HEK293T (cell line): Measurements from ENCODE around the gene NARF.

Experiments
- CTCF ChIA-PET: fragments of 350-600 bp; formaldehyde crosslinking; extraction: SDS; loops from one replicate; lab custom pipeline; 2021; ENCODE audit warnings: antibody characterized with exemption, inconsistent platforms; lab: Yijun Ruan, JAX
- POLR2A ChIA-PET: fragments of 350-600 bp; formaldehyde crosslinking; extraction: SDS; loops from one replicate; lab custom pipeline; 2020; ENCODE audit warnings: antibody characterized with exemption, inconsistent platforms; lab: Yijun Ruan, JAX
- DNase-seq: peaks from one replicate; pipeline ENCODE4 v3.0.0; 2012; ENCODE audit warnings: mixed read lengths; ENCODE audit errors: extremely low spot score
- ARNT ChIP-seq: fragments of 450-650 bp; IDR thresholded peaks from 2 replicates; pipeline ENCODE4 v1.6.1; 2017; ENCODE audit warnings: mild to moderate bottlenecking
- BHLHE40 ChIP-seq: fragments of 450-650 bp; IDR thresholded peaks from 2 replicates; pipeline ENCODE4 v1.6.1; 2016; ENCODE audit warnings: mild to moderate bottlenecking, moderate library complexity, borderline replicate concordance
- CTBP1 ChIP-seq: fragments of 450-650 bp; IDR thresholded peaks from 2 replicates; pipeline ENCODE4 v1.6.1; 2016; ENCODE audit warnings: borderline replicate concordance
- ELF4 ChIP-seq: fragments of 450-650 bp; IDR thresholded peaks from 2 replicates; pipeline ENCODE4 v1.6.1; 2017; ENCODE audit warnings: antibody characterized with exemption
- FOXA1 ChIP-seq: fragments of 450-650 bp; IDR thresholded peaks from 2 replicates; pipeline ENCODE4 v1.6.1; 2016; ENCODE audit warnings: mild to moderate bottlenecking
- FOXK2 ChIP-seq: fragments of 450-650 bp; IDR thresholded peaks from 2 replicates; pipeline ENCODE4 v1.6.1; 2016; ENCODE audit warnings: mild to moderate bottlenecking
- FOXM1 ChIP-seq: fragments of 450-650 bp; IDR thresholded peaks from 2 replicates; pipeline ENCODE4 v1.6.1; 2017; ENCODE audit warnings: mild to moderate bottlenecking, borderline replicate concordance
- HDGF ChIP-seq: fragments of 450-650 bp; IDR thresholded peaks from 2 replicates; pipeline ENCODE4 v1.6.1; 2017; ENCODE audit warnings: antibody characterized with exemption, borderline replicate concordance
- L3MBTL2 ChIP-seq: fragments of 450-650 bp; conservative IDR thresholded peaks from 2 replicates; pipeline ENCODE4 v1.6.1; 2016; ENCODE audit warnings: mild to moderate bottlenecking
- LEF1 ChIP-seq: fragments of 450-650 bp; IDR thresholded peaks from 2 replicates; pipeline ENCODE4 v1.6.1; 2017; ENCODE audit warnings: mild to moderate bottlenecking, borderline replicate concordance
- NFRKB ChIP-seq: fragments of 450-650 bp; IDR thresholded peaks from 2 replicates; pipeline ENCODE4 v1.6.1; 2016; ENCODE audit warnings: mild to moderate bottlenecking, moderate library complexity
- PKNOX1 ChIP-seq: fragments of 450-650 bp; IDR thresholded peaks from 2 replicates; pipeline ENCODE4 v1.6.1; 2016
- SP1 ChIP-seq: fragments of 450-650 bp; IDR thresholded peaks from 2 replicates; pipeline ENCODE4 v1.6.1; 2017
- SUZ12 ChIP-seq: fragments of 450-650 bp; IDR thresholded peaks from 2 replicates; pipeline ENCODE4 v1.6.1; 2016; ENCODE audit warnings: mild to moderate bottlenecking
- TARDBP ChIP-seq: fragments of 450-650 bp; IDR thresholded peaks from 2 replicates; pipeline ENCODE4 v1.6.1; 2016
- ZNF384 ChIP-seq: fragments of 450-650 bp; IDR thresholded peaks from 2 replicates; pipeline ENCODE4 v1.6.1; 2016

NARF gene

GRCh38 chr17:82435601-82436583, 22.6 kb upstream of the NARF start:
- POLR2A ChIA-PET: no interaction called here
- TF ChIP-seq FOXM1: no peak
- TF ChIP-seq CTBP1: no peak
- TF ChIP-seq ELF4: no peak
- TF ChIP-seq TARDBP: no peak
- no peak for TF ChIP-seq PKNOX1
- no peak for TF ChIP-seq L3MBTL2
- DNase-seq: no peak
- CTCF ChIA-PET: interaction anchor here (0.8 kb wide), 1 partner anchor 11 kb away, joined by 3 read pairs; no protein-coding TSS in a partner anchor

GRCh38 chr17:82436601-82437324, 21.8 kb upstream of the NARF start:
- ChIA-PET POLR2A (no interaction called here), CTCF (interaction anchor here (0.8 kb wide), 1 partner anchor 12 kb away, joined by 3 read pairs; no protein-coding TSS in a partner anchor)
- TF ChIP-seq LEF1 (no peak), FOXM1 (no peak), SP1 (no peak), L3MBTL2 (no peak), ELF4 (no peak), TARDBP (no peak)
- no peak for DNase-seq

- no peak for DNase-seq
- CTCF ChIA-PET: no interaction called here
- TF ChIP-seq FOXA1 (no peak), SUZ12 (no peak), NFRKB (no peak)
- POLR2A ChIA-PET: no interaction called here
Measured at GRCh38 chr17:82437325-82437668, 21.2 kb upstream of the NARF start.

- no peak for DNase-seq
- CTCF ChIA-PET: interaction anchor here (0.6 to 0.9 kb wide), 2 partner anchors 14 to 181 kb away, joined by 3 to 4 read pairs; no protein-coding TSS in a partner anchor
- TF ChIP-seq SP1 (no peak), NFRKB (no peak), TARDBP (no peak), ZNF384 (no peak), L3MBTL2 (no peak), BHLHE40 (no peak), FOXK2 (no peak), LEF1 (no peak), PKNOX1 (no peak), FOXM1 (no peak), HDGF (no peak), FOXA1 (no peak), ELF4 (no peak)
- POLR2A ChIA-PET: interaction anchor here (0.6 kb wide), 1 partner anchor 13 kb away, joined by 3 read pairs; no protein-coding TSS in a partner anchor
Measured at GRCh38 chr17:82438401-82439193, 19.9 kb upstream of the NARF start.

- ChIA-PET POLR2A (no interaction called here), CTCF (no interaction called here)
- DNase-seq: no peak
- TF ChIP-seq BHLHE40 (no peak), FOXM1 (no peak), CTBP1 (no peak), TARDBP (no peak), NFRKB (no peak), LEF1 (no peak), HDGF (no peak), ZNF384 (no peak), ARNT (no peak), FOXK2 (no peak), SP1 (no peak), PKNOX1 (no peak), FOXA1 (no peak), ELF4 (no peak), L3MBTL2 (no peak), SUZ12 (no peak)
Measured at GRCh38 chr17:82439194-82439828, 19.2 kb upstream of the NARF start.
